Liver (tissue), 9 donors: ENCODE results near the gene FAM111A. TPM values are rescaled to one million over a fixed set of nuclear protein-coding genes. Genes with fewer than 3 reads are reported as not detected.

ENCODE experiments used
- DNase-seq: peaks from one replicate; pipeline ENCODE4 v3.0.0-alpha.2; 2017; ENCODE audit warnings: low spot score
- H3K27ac ChIP-seq, 2 donors: one replicate each; pipeline ENCODE4 v1.7.0; 2013; ENCODE audit warnings: inconsistent platforms in 2 of 2, low read length in 2 of 2, control low read depth in 1 of 2, low read depth in 1 of 2, mild to moderate bottlenecking in 1 of 2
- H3K27me3 ChIP-seq, 4 donors: one replicate each; pipeline versions ENCODE4 v1.6.1 to v1.7.0; 2013; ENCODE audit warnings: low read length in 3 of 4, inconsistent platforms in 1 of 4, mild to moderate bottlenecking in 1 of 4, moderate library complexity in 1 of 4; ENCODE audit not compliant: control insufficient read depth in 4 of 4, insufficient read depth in 4 of 4
- H3K36me3 ChIP-seq, 4 donors: one replicate each; pipeline versions ENCODE4 v1.6.1 to v1.7.0; 2013; ENCODE audit warnings: low read length in 3 of 4, mild to moderate bottlenecking in 3 of 4, low read depth in 1 of 4, moderate library complexity in 1 of 4; ENCODE audit not compliant: control insufficient read depth in 4 of 4, insufficient read depth in 3 of 4
- H3K4me1 ChIP-seq, 4 donors: one replicate each; pipeline versions ENCODE4 v1.6.1 to v1.7.0; 2013; ENCODE audit warnings: low read length in 3 of 4, mild to moderate bottlenecking in 3 of 4, moderate library complexity in 1 of 4; ENCODE audit not compliant: control insufficient read depth in 4 of 4, insufficient read depth in 4 of 4
- H3K4me3 ChIP-seq, 3 donors: one replicate each; pipeline versions ENCODE4 v1.6.1 to v1.7.0; 2013; ENCODE audit warnings: low read length in 3 of 3, control low read depth in 1 of 3, low read depth in 1 of 3, mild to moderate bottlenecking in 1 of 3
- H3K9ac ChIP-seq, 2 donors: one replicate each; pipeline ENCODE4 v1.7.0; 2013; ENCODE audit warnings: low read length in 2 of 2, mild to moderate bottlenecking in 2 of 2, moderate library complexity in 2 of 2, control low read depth in 1 of 2, low read depth in 1 of 2
- H3K9me3 ChIP-seq, 4 donors: one replicate each; pipeline versions ENCODE4 v1.6.1 to v1.7.0; 2013; ENCODE audit warnings: low read length in 3 of 4; ENCODE audit not compliant: control insufficient read depth in 4 of 4
- EGR1 ChIP-seq, 2 donors: IDR thresholded peaks; 2 replicates each; pipeline ENCODE4 v1.6.1; 2016 to 2018; ENCODE audit warnings: antibody characterized with exemption in 2 of 2, low read depth in 2 of 2
- FOXA1 ChIP-seq: IDR thresholded peaks from 2 replicates; pipeline ENCODE4 v1.6.1; 2016; ENCODE audit warnings: antibody characterized with exemption
- FOXA2 ChIP-seq: IDR thresholded peaks from 2 replicates; pipeline ENCODE4 v1.6.1; 2016; ENCODE audit warnings: antibody characterized with exemption
- GABPA ChIP-seq, 2 donors: IDR thresholded peaks in 1 of 2; conservative IDR thresholded peaks in 1 of 2; 2 replicates each; pipeline ENCODE4 v1.6.1; 2016; ENCODE audit warnings: antibody characterized with exemption in 2 of 2, mild to moderate bottlenecking in 1 of 2, moderate library complexity in 1 of 2
- HNF4A ChIP-seq, 2 donors: conservative IDR thresholded peaks; 2 replicates each; pipeline ENCODE4 v1.6.1; 2016; ENCODE audit warnings: antibody characterized with exemption in 2 of 2, mild to moderate bottlenecking in 2 of 2
- NR2F2 ChIP-seq: IDR thresholded peaks from 2 replicates; pipeline ENCODE4 v1.6.1; 2016; ENCODE audit warnings: antibody characterized with exemption
- RAD21 ChIP-seq, 2 donors: IDR thresholded peaks; 2 replicates each; pipeline ENCODE4 v1.6.1; 2016; ENCODE audit warnings: antibody characterized with exemption in 2 of 2, mild to moderate bottlenecking in 2 of 2
- RXRA ChIP-seq, 2 donors: IDR thresholded peaks; 2 replicates each; pipeline ENCODE4 v1.6.1; 2017 to 2018; ENCODE audit warnings: antibody characterized with exemption in 2 of 2, mild to moderate bottlenecking in 1 of 2
- SP1 ChIP-seq: IDR thresholded peaks from 2 replicates; pipeline ENCODE4 v1.6.1; 2018; ENCODE audit warnings: antibody characterized with exemption, mild to moderate bottlenecking
- TAF1 ChIP-seq: conservative IDR thresholded peaks from 2 replicates; pipeline ENCODE4 v1.6.1; 2016; ENCODE audit warnings: antibody characterized with exemption, mild to moderate bottlenecking
- YY1 ChIP-seq: IDR thresholded peaks from 2 replicates; pipeline ENCODE4 v1.6.1; 2016; ENCODE audit warnings: antibody characterized with exemption, mild to moderate bottlenecking
- WGBS: extraction: QIAGEN DNeasy Blood & Tissue Kit; methylation state at CpG from one replicate; pipeline ENCODE4 v1.1.7; 2013; 5-methylcytosine and 5-hydroxymethylcytosine counted together
- polyA plus RNA-seq, 2 donors: library from polyadenylated mRNA; stranded (reverse) in 1 of 2; unstranded in 1 of 2; fragments of 200-250 nt in 1 of 2; fragments of >200 nt in 1 of 2; fragmentation: Nextera tagmentation in 1 of 2; extraction: Ambion mirVana in 1 of 2; gene quantifications; one replicate each; pipeline versions ENCODE4 v1.2.1 to v1.2.3, GENCODE V29; 2013 to 2015
- total RNA-seq, 2 donors: library from RNA; depleted of rRNA; stranded (reverse); fragments of >200 nt; gene quantifications; one replicate each; pipeline ENCODE4 v1.2.3, GENCODE V29; 2014
- TF ChIP-seq, protein P1 (sequence below): IDR thresholded peaks from 2 replicates; pipeline ENCODE4 v1.6.1; 2016; ENCODE audit warnings: antibody characterized with exemption
- TF ChIP-seq, protein P2 (sequence below): IDR thresholded peaks from 2 replicates; pipeline ENCODE4 v1.6.1; 2016; ENCODE audit warnings: antibody characterized with exemption
- TF ChIP-seq, protein P3 (sequence below): IDR thresholded peaks from 2 replicates; pipeline ENCODE4 v1.6.1; 2016; ENCODE audit warnings: antibody characterized with exemption
- TF ChIP-seq, protein P4 (sequence below): fragments of 150-350 bp; IDR thresholded peaks from 2 replicates; pipeline ENCODE4 v1.5.1; 2017; ENCODE audit warnings: improper control_type of control experiment, low read depth, low read length; ENCODE audit not compliant: missing input control
- TF ChIP-seq, protein P5 (sequence below): IDR thresholded peaks from 2 replicates; pipeline ENCODE4 v1.6.1; 2016; ENCODE audit warnings: antibody characterized with exemption, mild to moderate bottlenecking
- donor health status: healthy.
- donor health status: healthy.
- donor health status: healthy.
- donor health status: healthy.
- donor health status: healthy.

Gene FAM111A
- total and polyA plus RNA-seq, 4 donors: 5.9 to 27.0 (median 14.2) TPM

DNA sequence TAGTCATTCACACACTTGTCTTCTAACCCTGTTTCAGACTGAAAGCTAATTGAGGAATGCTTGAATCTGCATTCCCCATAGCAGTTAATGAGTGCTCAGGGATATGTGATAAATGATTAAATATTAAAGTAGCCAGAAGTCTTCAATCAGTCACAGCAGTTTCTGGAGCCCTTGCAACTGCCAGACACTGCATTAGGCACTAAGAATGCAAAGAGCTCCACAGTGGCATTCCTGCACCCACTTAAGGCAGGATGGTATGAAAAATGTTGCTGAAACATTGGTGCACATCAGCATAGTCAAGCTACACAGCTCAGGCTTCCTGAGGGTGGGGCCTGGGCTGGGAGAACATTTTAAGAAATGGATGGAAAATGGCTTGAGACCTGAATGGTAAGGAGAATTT lies 35.7 kb downstream of the FAM111A start:
- H3K4me1 ChIP-seq: peaks cover 10 to 43% (median 33%) of the 10 kb centered on the region in 4 donors
- TF ChIP-seq, protein P1, sequence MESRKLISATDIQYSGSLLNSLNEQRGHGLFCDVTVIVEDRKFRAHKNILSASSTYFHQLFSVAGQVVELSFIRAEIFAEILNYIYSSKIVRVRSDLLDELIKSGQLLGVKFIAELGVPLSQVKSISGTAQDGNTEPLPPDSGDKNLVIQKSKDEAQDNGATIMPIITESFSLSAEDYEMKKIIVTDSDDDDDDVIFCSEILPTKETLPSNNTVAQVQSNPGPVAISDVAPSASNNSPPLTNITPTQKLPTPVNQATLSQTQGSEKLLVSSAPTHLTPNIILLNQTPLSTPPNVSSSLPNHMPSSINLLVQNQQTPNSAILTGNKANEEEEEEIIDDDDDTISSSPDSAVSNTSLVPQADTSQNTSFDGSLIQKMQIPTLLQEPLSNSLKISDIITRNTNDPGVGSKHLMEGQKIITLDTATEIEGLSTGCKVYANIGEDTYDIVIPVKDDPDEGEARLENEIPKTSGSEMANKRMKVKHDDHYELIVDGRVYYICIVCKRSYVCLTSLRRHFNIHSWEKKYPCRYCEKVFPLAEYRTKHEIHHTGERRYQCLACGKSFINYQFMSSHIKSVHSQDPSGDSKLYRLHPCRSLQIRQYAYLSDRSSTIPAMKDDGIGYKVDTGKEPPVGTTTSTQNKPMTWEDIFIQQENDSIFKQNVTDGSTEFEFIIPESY: no peak
- TF ChIP-seq EGR1 (IDR thresholded peaks at IDR 0.05; ENCODE audit: low read depth in 2 of 2): no peak
- no peak for TF ChIP-seq HNF4A (conservative IDR thresholded peaks at IDR 0.05)
- TF ChIP-seq, protein P2, sequence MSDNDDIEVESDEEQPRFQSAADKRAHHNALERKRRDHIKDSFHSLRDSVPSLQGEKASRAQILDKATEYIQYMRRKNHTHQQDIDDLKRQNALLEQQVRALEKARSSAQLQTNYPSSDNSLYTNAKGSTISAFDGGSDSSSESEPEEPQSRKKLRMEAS: no peak
- TF ChIP-seq RAD21 (IDR thresholded peaks at IDR 0.05): no peak
- TF ChIP-seq, protein P3, sequence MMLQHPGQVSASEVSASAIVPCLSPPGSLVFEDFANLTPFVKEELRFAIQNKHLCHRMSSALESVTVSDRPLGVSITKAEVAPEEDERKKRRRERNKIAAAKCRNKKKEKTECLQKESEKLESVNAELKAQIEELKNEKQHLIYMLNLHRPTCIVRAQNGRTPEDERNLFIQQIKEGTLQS: no peak
- TF ChIP-seq, protein P4, sequence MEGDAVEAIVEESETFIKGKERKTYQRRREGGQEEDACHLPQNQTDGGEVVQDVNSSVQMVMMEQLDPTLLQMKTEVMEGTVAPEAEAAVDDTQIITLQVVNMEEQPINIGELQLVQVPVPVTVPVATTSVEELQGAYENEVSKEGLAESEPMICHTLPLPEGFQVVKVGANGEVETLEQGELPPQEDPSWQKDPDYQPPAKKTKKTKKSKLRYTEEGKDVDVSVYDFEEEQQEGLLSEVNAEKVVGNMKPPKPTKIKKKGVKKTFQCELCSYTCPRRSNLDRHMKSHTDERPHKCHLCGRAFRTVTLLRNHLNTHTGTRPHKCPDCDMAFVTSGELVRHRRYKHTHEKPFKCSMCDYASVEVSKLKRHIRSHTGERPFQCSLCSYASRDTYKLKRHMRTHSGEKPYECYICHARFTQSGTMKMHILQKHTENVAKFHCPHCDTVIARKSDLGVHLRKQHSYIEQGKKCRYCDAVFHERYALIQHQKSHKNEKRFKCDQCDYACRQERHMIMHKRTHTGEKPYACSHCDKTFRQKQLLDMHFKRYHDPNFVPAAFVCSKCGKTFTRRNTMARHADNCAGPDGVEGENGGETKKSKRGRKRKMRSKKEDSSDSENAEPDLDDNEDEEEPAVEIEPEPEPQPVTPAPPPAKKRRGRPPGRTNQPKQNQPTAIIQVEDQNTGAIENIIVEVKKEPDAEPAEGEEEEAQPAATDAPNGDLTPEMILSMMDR: no peak
- TF ChIP-seq RXRA (IDR thresholded peaks at IDR 0.05): no peak
- no peak for TF ChIP-seq SP1
- TF ChIP-seq NR2F2: no peak
- no peak for TF ChIP-seq TAF1
- TF ChIP-seq GABPA (IDR thresholded peaks at IDR 0.05 in 1 of 2, conservative IDR thresholded peaks at IDR 0.05 in 1 of 2): no peak
- TF ChIP-seq FOXA1: no peak
- TF ChIP-seq, protein P5, sequence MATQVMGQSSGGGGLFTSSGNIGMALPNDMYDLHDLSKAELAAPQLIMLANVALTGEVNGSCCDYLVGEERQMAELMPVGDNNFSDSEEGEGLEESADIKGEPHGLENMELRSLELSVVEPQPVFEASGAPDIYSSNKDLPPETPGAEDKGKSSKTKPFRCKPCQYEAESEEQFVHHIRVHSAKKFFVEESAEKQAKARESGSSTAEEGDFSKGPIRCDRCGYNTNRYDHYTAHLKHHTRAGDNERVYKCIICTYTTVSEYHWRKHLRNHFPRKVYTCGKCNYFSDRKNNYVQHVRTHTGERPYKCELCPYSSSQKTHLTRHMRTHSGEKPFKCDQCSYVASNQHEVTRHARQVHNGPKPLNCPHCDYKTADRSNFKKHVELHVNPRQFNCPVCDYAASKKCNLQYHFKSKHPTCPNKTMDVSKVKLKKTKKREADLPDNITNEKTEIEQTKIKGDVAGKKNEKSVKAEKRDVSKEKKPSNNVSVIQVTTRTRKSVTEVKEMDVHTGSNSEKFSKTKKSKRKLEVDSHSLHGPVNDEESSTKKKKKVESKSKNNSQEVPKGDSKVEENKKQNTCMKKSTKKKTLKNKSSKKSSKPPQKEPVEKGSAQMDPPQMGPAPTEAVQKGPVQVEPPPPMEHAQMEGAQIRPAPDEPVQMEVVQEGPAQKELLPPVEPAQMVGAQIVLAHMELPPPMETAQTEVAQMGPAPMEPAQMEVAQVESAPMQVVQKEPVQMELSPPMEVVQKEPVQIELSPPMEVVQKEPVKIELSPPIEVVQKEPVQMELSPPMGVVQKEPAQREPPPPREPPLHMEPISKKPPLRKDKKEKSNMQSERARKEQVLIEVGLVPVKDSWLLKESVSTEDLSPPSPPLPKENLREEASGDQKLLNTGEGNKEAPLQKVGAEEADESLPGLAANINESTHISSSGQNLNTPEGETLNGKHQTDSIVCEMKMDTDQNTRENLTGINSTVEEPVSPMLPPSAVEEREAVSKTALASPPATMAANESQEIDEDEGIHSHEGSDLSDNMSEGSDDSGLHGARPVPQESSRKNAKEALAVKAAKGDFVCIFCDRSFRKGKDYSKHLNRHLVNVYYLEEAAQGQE: no peak
- TF ChIP-seq FOXA2: no peak
- no peak for TF ChIP-seq YY1
- no peak overlapping the region for H3K9ac ChIP-seq
- DNase-seq: no peak
- no peak overlapping the region for H3K27ac ChIP-seq
- H3K9me3 ChIP-seq: peaks cover 0 to 3% (median 0%) of the 10 kb centered on the region in 4 donors
- H3K36me3 ChIP-seq: peaks cover 0 to 22% (median 11%) of the 10 kb centered on the region in 4 donors
- no peak overlapping the region for H3K4me3 ChIP-seq
- H3K27me3 ChIP-seq: no peaks in the 10 kb centered on the region

GRCh38 chr11:59179121-59179520 lies 36.5 kb downstream of the FAM111A start:
- Histone ChIP-seq H3K4me1 (peaks cover 10 to 45% (median 37%) of the 10 kb centered on the region in 4 donors), H3K9me3 (peaks cover 0 to 3% (median 0%) of the 10 kb centered on the region in 4 donors), H3K9ac (no peak overlapping the region), H3K27ac (no peak overlapping the region), H3K36me3 (peaks cover 0 to 22% (median 12%) of the 10 kb centered on the region in 4 donors), H3K27me3 (no peaks in the 10 kb centered on the region), H3K4me3 (no peak overlapping the region)
- DNase-seq: no peak
- TF ChIP-seq RXRA (IDR thresholded peaks at IDR 0.05): no peak
- TF ChIP-seq EGR1 (IDR thresholded peaks at IDR 0.05; ENCODE audit: low read depth in 2 of 2): no peak
- no peak for TF ChIP-seq TAF1
- TF ChIP-seq, protein P3: no peak
- TF ChIP-seq, protein P4: no peak
- WGBS: 90% methylated on average over 2 of the region's 2 CpGs
